NCI-H524 (cell line): ENCODE results near the gene KRT83.
"Not testable (repeated sequence)": the region's sequence is repeated elsewhere in the genome, so short reads cannot be mapped to it uniquely, and the experiment has no call there.

Experiments used
- DNase-seq, 2 experiments: peaks; one replicate each; lab custom pipeline; 2025; lab: John Stamatoyannopoulos, UW

The KRT83 gene

GRCh38 chr12:52353766-52354165 lies 32.6 kb upstream of the KRT83 start:
- no peak for DNase-seq

DNA sequence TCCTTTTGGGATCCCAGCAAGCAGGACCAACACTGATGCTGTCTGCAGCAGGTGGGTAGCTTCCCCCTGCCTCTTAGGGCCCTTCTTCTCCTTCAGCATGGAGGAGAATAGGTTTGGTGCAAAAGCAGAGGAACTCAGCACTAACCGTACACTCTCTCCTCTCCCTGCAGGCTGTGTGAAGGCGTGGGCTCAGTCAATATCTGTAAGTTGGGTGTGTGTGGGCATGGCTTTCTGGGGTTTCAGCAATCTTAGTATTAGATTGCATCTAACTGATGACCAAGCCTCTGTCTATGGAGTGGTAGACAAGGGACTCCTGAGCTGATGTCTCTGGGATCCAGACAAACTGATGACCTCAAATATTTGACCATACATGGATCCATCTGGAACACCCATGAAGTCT lies 31.8 kb upstream of the KRT83 start:
- DNase-seq = no peak

DNA sequence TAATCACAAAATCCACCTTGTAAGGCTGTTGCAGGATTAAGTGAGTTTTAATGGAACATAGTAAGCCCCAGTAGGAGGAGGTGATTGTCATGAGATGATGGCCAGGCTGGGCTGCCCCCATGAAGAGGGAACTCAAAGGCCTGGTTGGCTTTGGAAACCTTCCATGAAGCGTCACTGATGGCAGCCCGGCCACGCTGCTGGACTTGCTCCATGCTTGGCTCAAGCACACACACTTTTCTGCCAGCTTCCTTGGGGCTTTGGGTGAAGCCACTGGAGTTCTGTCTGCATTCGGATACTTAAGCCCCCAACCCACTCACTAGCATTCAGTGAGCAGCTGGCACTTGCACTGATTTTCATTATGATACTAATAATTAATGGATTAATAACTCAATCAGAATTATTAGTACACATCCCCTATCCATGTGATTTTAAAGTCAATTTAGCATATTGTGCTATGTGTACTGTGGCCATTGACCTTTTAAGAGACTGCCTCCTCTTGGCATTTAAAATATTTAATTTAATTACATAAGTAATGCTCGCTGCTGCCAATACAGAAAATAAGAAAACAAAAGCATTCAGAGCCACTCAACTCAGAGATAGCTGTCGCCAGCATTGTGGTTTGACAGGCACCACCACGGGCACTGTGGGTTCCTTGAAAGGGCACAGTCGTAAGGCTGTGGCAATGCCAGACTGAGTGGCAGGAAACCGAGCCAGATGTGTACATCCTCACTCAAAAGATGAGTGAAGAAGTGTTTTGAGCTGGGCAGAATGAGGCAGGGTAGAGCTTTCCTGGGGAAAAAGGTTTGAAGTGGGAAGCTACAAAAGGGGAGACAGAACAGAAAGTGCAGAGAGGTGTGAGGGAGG lies 30.2 kb upstream of the KRT83 start:
- DNase-seq = no peak

- no peak for DNase-seq
Measured at GRCh38 chr12:52350786-52351185, 29.6 kb upstream of the KRT83 start.

DNA sequence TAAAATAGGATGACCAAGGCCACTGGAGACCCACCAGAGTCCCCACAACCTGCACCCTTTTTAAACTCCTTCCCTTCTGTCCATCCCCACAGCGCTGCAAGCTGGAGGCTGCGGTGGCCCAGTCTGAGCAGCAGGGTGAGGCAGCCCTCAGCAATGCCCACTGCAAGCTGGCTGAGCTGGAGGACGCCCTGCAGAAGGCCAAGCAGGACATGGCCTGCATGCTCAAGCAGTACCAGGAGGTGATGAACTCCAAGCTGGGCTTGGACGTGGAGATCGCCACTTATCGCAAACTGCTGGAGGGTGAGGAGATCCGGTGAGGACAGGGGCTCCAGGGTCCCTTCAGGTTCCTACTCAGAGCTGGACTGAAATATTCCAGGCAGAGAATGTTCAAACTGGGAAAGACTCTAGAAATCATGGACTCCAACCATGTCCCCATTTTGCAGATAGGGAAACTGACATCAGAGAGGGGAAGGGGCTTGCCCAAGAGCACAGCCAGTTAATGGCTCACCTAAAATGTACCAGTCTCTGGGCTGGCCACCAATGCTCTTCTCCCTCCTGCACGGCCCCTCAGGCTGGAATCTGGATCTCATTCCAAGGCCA lies 28.9 kb upstream of the KRT83 start:
- no peak for DNase-seq

DNA sequence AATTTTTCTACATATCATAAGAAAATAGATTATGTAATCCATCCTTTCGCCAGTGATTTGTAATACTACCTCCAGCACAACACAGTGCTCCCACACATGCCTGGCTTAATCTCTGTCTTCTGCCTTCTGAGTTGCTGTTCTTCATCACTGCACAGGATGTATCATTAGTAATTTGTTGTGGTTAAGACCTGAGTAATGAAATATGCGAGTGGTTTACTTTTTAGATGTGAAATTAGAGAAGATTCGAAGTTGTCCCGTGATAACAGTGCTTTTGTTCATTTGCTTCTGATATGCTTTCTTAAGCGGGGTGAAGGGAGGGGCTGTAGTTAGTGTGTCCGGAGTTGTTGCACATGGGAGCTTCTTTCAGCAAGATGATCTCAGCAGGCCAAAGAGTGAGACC lies 28.0 kb upstream of the KRT83 start:
- DNase-seq = no peak

DNA sequence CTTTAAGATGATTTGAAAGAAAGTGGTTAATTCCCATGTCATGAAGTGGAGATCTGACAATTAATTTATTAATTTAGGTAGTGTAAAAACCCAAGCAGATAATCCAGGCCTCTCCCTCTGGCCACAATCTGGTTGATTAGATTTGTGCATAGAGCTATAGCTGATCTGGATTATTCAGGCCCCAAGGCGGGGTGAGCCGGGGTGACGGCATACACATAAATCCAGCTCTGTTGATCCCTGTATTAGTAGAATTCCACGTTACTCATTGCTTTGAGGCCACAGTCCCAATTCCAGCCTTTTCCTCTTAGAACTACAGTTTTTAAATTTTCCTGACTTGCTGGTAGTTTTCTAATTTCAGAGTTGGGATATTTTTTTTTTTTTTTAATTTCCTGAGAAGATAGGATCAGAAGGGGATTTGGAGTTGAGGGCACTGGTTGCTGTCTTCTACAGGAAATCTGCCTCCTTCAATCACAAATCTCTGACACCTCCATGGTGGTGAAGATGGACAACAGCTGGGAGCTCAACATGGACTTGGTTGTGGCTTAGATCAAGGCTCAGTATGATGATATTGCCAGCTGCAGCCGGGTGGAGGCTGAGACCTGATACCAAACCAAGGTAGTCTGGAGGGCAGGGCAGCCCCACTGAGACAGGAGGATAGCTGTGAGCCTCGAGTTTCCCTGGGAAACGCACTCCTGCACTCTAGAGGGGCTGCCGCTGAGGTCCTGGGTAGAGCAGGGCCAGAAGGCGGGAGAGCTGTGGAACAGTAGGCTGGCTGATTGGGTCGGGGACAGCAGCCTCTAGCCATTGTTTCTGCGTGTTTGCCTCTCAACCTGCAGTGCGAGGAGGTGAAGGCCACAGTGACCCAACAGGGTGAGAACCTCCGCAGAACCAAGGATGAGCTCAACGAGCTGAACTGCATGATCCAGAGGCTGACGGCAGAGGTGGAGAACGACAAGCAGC lies 26.6 kb upstream of the KRT83 start:
- no peak for DNase-seq

DNA sequence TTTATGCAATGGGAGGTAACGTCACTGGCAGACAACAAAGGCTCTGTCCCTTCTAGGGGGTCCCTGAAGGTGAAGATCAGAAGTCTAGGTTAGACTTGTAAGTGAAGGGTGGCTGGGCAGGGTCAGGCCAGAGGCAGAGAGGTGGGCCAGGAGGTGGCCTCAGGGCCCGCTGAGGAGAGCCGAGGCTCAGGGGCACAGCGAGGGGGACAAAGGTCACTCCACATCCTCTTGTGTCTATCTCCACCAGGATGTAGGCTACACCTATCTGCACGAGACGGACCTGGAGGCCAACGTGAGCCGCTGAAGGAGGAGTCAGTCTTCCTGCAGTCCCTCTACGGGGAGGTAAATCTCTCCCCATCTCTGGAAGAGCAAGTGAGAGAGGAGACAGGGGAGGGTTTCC lies 25.8 kb upstream of the KRT83 start:
- DNase-seq = no peak

- DNase-seq = no peak
Measured at GRCh38 chr12:52346593-52346992, 25.4 kb upstream of the KRT83 start.

GRCh38 chr12:52345041-52345440 lies 23.8 kb upstream of the KRT83 start:
- DNase-seq = not testable (repeated sequence)

GRCh38 chr12:52344111-52344510 lies 22.9 kb upstream of the KRT83 start:
- no peak for DNase-seq

- DNase-seq = no peak
Measured at GRCh38 chr12:52343550-52343949, 22.4 kb upstream of the KRT83 start.

GRCh38 chr12:52342781-52343490 lies 21.7 kb upstream of the KRT83 start:
- no peak for DNase-seq

GRCh38 chr12:52341066-52341580 lies 19.9 kb upstream of the KRT83 start:
- DNase-seq = no peak

- peak in 1 of 2 experiments; percentile 10 for DNase-seq
Measured at GRCh38 chr12:52338241-52338960, 17.2 kb upstream of the KRT83 start.

DNA sequence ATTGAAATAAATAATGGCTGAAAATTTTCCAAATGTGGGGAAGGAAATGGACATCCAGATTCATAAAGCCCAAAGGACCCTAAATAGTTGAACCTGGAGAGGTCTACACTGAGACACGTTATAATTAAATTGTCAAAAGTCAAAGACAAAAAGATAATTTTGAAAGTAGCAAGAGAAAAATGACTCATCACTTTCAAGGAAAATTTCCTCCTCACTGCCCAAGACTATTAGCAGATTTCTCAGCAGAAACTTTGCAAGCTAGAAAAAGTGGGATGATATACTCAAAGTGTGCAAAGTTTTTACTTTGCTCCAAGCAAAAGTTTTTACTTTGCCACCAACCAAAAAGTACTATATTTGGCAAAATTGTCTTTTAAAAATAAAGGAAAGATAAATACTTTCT lies 15.9 kb upstream of the KRT83 start:
- DNase-seq = no peak

- no peak for DNase-seq
Measured at GRCh38 chr12:52336641-52337040, 15.4 kb upstream of the KRT83 start.

- DNase-seq = no peak
Measured at GRCh38 chr12:52335598-52336262, 14.5 kb upstream of the KRT83 start.

GRCh38 chr12:52334185-52334584 lies 13.0 kb upstream of the KRT83 start:
- DNase-seq = no peak

DNA sequence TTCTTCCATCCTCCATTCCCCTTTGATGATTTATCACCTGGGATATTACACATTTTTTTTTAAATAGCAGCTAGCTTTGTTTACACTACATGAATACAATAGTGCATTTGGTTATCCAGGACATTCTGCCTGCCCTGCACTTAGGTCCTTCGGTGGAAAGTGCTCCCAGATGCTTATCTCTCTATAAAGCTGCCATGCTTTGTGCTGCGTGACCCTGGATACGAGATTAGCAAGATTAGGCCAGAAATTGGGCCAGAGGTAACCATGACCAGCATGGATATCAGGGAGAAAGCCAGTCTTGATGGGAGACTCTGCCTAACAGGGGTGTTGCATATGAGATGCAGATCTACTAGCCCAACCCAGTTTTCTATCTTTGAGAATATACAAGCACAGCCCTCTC lies 12.1 kb upstream of the KRT83 start:
- no peak for DNase-seq
